Measurements from ENCODE around the gene ZBTB20.

ZBTB20 gene

DNA sequence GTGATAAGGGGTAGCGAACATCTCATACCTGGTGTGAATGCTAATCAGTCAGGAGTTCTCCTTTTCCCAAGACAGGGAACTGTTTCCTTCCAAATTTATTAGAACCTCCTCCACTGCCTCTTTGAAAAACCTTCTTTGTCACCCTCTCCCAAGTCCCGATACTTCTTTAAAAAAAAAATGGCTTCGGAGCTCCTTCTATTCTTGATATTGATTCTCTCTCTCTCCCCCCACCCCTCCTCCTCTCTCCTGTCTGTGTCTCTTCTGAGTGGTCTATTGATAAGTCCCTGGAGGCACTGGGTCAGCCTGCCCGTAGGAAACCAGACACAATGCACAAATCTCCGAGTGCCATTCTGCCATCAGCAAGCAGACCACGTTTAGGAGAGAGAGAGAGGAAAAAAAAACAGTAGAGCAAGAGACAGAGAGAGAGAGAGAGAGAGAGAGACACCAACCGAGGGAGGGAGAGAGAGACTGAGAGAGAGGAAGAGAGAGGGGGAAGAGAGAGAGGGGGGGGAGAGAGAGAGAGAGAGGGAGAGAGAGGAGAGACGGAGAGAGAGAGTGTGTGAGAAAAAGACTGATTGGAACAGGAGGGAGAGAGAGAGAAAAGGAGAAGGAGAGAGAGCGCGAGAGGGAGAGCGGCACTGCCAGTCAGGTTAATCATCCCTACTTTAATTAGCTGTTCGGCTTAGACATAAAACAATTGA lies 692.4 kb downstream of the ZBTB20 start:
- DNase-seq: peak; percentile 68

- no peak for DNase-seq
Observed at GRCh38 chr3:114453361-114453780, 693.7 kb downstream of the ZBTB20 start.

- no peak for DNase-seq
Observed at GRCh38 chr3:114452937-114453336, 694.2 kb downstream of the ZBTB20 start.

DNA sequence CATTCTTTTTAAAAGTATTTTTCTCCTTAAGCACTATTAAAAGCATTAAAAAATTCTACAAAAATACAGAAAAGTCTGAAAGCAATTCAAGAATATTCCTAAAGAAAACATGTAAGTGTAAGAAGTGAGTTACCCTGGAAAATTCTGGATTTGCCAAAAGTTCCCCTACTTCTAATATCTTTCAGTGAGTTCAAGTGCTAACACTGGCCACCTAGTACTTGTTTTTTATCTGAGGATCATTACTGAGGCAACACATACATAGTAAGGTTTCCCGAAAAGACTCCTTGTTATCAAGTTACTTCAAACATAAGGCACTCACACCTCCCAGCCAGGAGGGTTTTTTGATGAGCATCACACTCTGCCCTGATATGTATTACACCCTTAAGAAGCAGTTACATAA lies 694.8 kb downstream of the ZBTB20 start:
- DNase-seq: no peak

- DNase-seq: no peak
Observed at GRCh38 chr3:114451561-114452018, 695.5 kb downstream of the ZBTB20 start.

DNA sequence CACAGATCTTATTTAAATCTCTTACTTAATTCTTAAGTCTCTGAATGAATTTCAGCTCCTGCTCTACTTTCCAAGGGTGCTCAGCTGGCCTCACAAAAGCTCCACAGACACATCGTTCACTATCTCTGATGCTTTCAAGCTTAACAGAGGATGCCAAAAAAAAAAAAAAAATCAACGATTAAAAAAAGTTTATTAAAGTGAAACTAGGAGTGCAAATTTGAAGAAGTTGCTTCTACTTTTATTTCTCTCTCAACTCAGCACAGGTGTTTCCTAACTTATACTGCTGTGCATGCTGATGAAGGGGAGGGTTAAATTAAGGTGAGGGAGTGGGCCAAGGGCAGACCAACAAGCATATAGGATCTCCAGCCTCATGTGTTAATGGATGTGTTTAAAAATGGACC lies 696.0 kb downstream of the ZBTB20 start:
- DNase-seq: no peak

DNA sequence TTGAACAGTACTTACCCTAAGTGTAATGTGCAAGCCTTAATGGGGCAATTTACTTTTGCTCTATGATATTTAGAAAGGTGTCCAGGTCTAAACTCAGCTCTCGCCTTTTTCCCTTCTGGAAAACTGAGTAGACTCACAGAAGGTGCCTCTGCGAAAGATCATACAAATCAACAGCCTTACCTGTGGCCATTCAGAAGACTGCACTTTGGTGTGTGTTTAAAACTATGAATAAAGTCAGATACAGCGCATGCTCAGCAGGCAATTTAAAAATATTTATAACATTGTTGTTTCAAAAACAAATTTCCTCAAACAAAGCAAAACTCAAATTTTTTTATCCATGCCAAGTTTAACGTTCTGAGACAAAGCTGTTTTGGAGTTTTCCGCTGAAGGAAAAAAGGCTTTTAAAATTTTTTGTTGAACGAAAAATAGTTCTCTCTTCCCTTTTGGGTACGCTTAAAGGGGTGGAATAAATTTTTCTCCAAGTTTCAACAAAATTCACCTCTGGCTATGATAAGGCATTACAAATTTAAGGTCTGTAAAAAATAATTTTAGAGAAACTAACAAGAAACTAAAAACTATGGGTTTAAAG lies 697.0 kb downstream of the ZBTB20 start:
- DNase-seq: no peak

- no peak for DNase-seq
Observed at GRCh38 chr3:114449271-114450007, 697.6 kb downstream of the ZBTB20 start.

DNA sequence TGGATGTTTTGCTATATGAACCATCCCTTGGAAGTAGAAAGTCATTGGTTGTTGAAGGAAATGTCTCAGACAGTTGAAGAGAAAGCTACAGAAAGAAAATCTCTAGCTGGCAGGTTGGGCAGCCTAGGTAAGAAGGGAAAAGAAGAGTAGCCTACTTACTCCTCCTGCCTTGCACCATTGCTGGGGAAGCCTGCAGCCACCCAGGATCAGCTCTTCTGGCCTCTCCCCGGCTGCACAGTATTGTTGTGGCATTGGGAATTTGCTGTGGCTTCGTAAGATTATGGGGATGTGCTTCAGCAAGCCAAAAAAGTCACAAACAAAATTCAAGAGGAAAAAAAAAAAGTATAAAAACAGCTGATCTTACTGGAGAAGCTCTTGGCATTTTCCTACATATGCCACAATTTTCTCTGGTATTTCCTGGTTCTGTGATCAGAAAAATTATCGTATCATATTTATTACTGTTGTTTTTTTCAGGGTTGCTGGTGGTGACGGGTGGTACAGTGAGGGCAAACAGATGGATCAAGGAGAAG lies 699.1 kb downstream of the ZBTB20 start:
- DNase-seq: no peak

DNA sequence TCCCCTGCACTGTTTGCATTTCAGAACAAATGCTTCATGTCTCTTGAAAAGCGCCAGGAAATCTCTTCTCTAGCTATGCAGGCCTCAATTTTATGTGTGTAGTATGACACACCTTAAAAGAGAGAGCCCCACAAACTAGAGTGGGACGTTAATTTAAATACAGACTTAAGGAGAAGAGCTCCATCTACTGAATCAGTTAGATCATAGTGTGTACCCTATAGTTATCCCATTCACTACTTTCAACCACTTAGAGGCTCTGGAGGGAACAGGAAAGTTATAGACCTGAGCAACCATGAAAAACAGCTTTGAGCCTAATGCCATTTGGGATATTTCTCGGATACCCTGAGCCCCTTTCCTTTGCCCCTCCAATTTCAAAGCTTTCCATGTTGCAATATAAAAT lies 699.5 kb downstream of the ZBTB20 start:
- DNase-seq: no peak

DNA sequence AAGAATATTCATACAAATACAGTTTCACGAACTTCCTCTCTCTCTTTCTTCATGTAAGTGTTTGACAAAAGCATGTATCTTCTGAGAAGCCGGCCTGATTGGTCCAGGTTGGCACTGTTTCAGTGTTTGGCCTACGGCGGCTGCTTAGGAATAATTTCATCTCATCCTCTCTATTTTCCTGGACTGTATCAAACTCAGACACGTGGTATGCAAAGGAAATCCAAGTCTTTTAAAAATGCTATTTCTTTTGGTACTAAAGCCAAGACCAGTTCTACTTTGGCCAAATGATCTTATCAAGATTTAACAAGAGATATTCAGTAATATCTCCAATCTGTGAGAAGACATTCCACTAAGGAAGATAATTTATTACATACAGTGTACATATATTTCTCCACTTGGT lies 700.5 kb downstream of the ZBTB20 start:
- DNase-seq: no peak

DNA sequence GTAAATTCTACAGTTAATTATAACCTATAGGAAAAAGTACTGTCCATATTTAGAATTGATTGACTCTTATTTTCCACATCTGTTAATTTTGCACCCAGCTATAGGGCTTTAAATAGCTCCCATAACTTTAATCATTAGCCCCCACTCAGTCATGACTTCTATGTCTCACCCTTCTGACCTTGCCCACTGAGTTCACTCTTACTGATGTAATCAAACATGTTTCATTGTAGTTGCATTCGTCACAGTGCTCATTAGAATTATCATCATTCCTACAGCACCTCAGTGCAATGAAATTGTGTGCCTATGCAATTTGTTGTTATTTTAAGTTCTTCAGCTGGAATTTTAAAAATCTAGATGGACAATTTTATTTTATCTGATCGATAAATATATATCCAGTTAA lies 701.9 kb downstream of the ZBTB20 start:
- no peak for DNase-seq

GRCh38 chr3:114444216-114444615 lies 702.9 kb downstream of the ZBTB20 start:
- no peak for DNase-seq

DNA sequence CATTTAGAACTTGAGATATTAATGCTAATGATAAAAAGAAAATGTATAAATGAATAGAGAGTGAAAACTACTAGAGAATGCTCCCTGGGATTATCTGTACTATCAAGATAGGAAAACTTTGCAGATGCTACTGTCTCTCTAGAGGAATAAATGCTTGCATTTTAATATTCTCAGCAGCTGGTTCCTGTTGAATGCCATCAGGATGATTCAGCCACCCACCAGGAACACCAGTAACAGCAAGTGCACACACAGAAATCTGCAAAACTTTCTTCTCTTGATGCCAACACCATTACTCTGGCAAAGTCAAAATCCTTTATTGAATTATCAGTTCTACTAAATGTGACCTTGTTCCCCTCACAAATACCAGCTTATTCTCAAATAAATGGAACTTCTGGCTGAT lies 704.8 kb downstream of the ZBTB20 start:
- no peak for DNase-seq

GRCh38 chr3:114441386-114441785 lies 705.7 kb downstream of the ZBTB20 start:
- DNase-seq: no peak

- DNase-seq: no peak
Observed at GRCh38 chr3:114440700-114441099, 706.4 kb downstream of the ZBTB20 start.

- no peak for DNase-seq
Observed at GRCh38 chr3:114439284-114439683, 707.8 kb downstream of the ZBTB20 start.

GRCh38 chr3:114437897-114438296 lies 709.2 kb downstream of the ZBTB20 start:
- no peak for DNase-seq

DNA sequence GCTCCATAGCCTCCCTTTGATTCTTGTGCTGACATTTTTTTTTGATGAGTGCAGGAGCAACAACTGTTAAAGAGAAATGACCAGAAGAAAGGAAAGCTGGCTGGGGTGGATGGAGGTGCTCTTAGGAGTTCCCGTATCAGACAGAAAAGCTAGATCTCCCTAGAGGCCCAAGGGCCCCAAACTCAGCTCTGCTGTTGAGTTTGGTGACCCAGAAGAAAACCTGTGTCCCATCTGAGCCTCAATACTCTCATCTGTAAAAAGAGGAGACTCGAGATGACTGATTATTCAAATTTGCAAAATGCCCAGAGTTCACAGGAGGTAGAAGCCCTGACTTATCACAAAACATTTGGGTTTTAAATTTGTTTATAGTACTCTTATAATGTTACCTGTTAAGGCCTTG lies 710.9 kb downstream of the ZBTB20 start:
- DNase-seq: no peak

DNA sequence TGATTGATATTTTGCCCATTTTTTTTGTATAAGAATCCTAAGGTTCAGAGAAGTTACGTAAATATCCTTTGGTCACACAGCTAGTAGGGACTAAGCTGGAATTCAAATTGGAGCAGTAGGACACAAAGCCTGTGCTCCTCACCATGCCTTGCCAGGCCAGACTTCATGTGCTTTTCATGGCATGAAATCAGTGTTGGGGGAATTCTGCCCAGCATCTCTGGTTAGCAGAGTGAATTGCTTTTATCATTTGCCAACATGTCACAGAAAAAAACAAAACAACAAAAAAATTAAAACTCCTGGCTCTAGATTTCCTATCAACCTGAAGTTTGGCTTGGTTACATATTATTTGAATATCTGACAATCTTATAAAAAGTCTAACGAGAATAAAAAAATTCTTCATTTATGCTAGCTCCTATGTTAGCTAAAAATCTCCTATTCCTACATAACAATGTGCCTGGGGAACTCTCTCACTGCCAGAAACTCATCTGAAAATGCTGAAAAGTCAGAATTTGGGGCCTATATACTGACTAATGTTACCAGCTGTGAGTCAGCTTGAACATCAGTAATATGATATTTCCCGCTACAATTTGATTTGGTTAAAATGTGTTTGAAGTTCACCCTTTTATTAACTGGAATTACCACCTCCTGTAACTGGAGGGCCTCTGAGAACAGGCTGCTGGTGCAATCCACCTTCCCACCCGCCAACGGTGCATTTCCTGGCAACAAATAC lies 711.5 kb downstream of the ZBTB20 start:
- no peak for DNase-seq

DNA sequence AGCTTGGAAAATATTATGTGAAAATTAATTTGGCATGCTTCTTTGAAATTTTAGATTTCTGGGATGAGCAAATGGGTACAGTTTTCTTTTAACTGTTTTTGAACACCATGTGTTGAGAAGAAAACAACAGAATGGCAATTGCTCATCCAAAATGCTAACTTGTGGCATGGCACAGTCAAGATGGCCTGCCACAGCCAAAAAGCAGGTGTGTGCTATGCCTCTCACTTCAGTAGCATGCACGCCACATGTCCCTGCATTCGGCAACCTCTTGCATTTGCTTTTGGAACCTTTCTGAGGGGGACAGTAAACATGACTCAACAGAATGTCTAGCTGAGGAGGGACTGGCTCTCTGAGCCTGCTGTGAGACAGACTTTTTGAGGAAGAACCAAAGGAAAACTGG lies 714.8 kb downstream of the ZBTB20 start:
- DNase-seq: no peak

- DNase-seq: no peak
Observed at GRCh38 chr3:114428044-114428595, 719.0 kb downstream of the ZBTB20 start.
